ENCODE results near the gene SNX8.

DNA sequence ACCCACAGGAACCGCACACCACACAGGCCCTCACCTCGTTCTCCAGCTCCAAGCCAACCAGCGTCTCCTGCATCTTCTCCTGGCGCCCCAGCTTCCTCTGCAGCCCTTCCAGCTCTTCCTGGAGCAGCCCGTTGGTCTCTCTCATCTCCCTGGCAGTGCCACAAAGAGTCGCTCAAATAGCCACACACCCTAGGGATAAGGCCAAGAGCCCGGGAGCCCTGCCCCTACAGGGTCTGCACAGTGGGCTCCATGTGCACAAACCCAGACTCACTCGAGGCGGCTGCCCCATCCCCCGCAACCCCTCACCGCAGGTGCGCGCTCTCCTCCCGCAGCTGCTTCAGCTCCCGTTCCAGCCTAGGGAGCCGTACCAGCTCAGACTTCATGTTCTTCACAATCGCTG is 98.4 kb downstream of the SNX8 start:
- TF ChIP-seq, protein P1, sequence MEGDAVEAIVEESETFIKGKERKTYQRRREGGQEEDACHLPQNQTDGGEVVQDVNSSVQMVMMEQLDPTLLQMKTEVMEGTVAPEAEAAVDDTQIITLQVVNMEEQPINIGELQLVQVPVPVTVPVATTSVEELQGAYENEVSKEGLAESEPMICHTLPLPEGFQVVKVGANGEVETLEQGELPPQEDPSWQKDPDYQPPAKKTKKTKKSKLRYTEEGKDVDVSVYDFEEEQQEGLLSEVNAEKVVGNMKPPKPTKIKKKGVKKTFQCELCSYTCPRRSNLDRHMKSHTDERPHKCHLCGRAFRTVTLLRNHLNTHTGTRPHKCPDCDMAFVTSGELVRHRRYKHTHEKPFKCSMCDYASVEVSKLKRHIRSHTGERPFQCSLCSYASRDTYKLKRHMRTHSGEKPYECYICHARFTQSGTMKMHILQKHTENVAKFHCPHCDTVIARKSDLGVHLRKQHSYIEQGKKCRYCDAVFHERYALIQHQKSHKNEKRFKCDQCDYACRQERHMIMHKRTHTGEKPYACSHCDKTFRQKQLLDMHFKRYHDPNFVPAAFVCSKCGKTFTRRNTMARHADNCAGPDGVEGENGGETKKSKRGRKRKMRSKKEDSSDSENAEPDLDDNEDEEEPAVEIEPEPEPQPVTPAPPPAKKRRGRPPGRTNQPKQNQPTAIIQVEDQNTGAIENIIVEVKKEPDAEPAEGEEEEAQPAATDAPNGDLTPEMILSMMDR (IDR thresholded peaks at IDR 0.05), result no peak
- no peak for TF ChIP-seq POLR2AphosphoS5 (IDR thresholded peaks at IDR 0.05; ENCODE audit: low read depth, low read length)
- TF ChIP-seq SIN3A (IDR thresholded peaks at IDR 0.05; ENCODE audit: borderline replicate concordance, insufficient read depth, low read depth, low read length), result no peak
